ENCODE results near the gene SNTG2.

DNA sequence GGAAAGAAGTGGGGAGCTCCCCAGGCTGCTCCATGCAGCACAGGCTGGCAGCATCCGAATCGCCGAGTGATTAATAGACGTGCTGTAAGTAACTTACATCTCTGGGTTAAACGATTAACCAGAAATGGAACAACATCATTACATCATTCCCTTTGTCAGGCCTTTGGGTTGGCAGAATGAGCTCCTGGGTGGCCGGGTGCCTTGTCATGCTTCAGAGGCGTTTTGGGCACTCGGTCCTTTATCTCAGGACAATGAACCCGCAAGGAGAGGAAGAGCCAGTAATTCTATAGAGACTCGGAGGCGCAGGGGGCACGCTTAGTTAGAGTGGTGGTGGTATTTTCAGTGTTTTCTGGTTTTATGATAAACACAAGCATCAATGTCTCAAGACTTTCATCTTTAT is 315.7 kb downstream of the SNTG2 start:
- TF ChIP-seq, protein P1, sequence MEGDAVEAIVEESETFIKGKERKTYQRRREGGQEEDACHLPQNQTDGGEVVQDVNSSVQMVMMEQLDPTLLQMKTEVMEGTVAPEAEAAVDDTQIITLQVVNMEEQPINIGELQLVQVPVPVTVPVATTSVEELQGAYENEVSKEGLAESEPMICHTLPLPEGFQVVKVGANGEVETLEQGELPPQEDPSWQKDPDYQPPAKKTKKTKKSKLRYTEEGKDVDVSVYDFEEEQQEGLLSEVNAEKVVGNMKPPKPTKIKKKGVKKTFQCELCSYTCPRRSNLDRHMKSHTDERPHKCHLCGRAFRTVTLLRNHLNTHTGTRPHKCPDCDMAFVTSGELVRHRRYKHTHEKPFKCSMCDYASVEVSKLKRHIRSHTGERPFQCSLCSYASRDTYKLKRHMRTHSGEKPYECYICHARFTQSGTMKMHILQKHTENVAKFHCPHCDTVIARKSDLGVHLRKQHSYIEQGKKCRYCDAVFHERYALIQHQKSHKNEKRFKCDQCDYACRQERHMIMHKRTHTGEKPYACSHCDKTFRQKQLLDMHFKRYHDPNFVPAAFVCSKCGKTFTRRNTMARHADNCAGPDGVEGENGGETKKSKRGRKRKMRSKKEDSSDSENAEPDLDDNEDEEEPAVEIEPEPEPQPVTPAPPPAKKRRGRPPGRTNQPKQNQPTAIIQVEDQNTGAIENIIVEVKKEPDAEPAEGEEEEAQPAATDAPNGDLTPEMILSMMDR (IDR thresholded peaks at IDR 0.05; ENCODE audit: insufficient read depth, low read depth, low read length) = no peak
- TF ChIP-seq EZH2 (IDR thresholded peaks at IDR 0.05; ENCODE audit: insufficient read depth, low read length) = no peak
